ENCODE results near the gene FBXO9. TPM values are rescaled to one million over a fixed set of nuclear protein-coding genes. Genes with fewer than 3 reads are reported as not detected.

The FBXO9 gene
- total RNA-seq, 1 experiment from 2014 or later = 71.0 TPM

GRCh38 chr6:53038596-53038995 is 26.6 kb upstream of the FBXO9 start (continued):
- TF ChIP-seq ZNF274 (IDR thresholded peaks at IDR 0.05; ENCODE audit: low read depth, low read length) = no peak
- no peak for TF ChIP-seq POLR2A (IDR thresholded peaks at IDR 0.05; ENCODE audit: borderline replicate concordance, extremely low read depth, insufficient read depth, insufficient read length)
- TF ChIP-seq EZH2 (IDR thresholded peaks at IDR 0.05) = no peak
- no peak for TF ChIP-seq SP1 (IDR thresholded peaks at IDR 0.05; ENCODE audit: low read depth)
- TF ChIP-seq TCF7L2 (IDR thresholded peaks at IDR 0.05; ENCODE audit: borderline replicate concordance, extremely low read depth, insufficient read depth, insufficient read length) = no peak
- TF ChIP-seq ZFX (IDR thresholded peaks at IDR 0.05) = no peak
- no peak for TF ChIP-seq FOSL1 (IDR thresholded peaks at IDR 0.05; ENCODE audit: low read depth)
- TF ChIP-seq MAX (IDR thresholded peaks at IDR 0.05) = no peak

- Histone ChIP-seq H3K27me3 (ENCODE audit: insufficient read depth, low read length) (no peaks in the 10 kb centered on the region), H3K4me3 (replicated peaks in 1 of 2; ENCODE audit: low read depth in 1 of 2, low read length in 2 of 2) (no peak overlapping the region), H3K79me2 (ENCODE audit: insufficient read depth, low read length) (no peaks in the 10 kb centered on the region), H2AFZ (ENCODE audit: low read depth, low read length, poor library complexity, severe bottlenecking) (no peak overlapping the region), H3K9me3 (ENCODE audit: control insufficient read depth in 1 of 2, insufficient read depth in 1 of 2, low read depth in 1 of 2, low read length in 2 of 2) (no peaks in the 10 kb centered on the region), H3K4me1 (ENCODE audit: control insufficient read depth in 1 of 2, insufficient read depth in 2 of 2, low read length in 2 of 2) (peaks cover 30 to 41% of the 10 kb centered on the region in 2 experiments), H3K4me2 (ENCODE audit: low read length) (peak overlapping the region; percentile 75), H3K9me2 (ENCODE audit: insufficient read depth) (no peaks in the 10 kb centered on the region), H3K9ac (ENCODE audit: low read length) (no peak overlapping the region), H3K36me3 (ENCODE audit: control insufficient read depth in 1 of 2, insufficient read depth in 2 of 2, low read length in 2 of 2) (peaks cover 2 to 8% of the 10 kb centered on the region in 2 experiments; a peak in 1 of 4 replicates), H4K20me1 (ENCODE audit: insufficient read depth) (no peaks in the 10 kb centered on the region), H3K27ac (ENCODE audit: low read depth, low read length) (peak overlapping the region; percentile 17; the same call in 1 of the 2 replicates)
- ChIA-PET POLR2A (no interaction called here), RAD21 (ENCODE audit: low non-redundant PET in 1 of 2, low total read pairs in 2 of 2, uncharacterized antibody in 2 of 2, unreplicated experiment in 2 of 2) (no interaction called here), CTCF (interaction anchor here (2.3 kb wide), 1 partner anchor 45 kb away, joined by 10 read pairs; no protein-coding TSS in a partner anchor)
- ATAC-seq (no peak), DNase-seq (ENCODE audit: low read depth, low spot score) (no peak)
- no TSS peak for BruUV-seq (replicated peaks)
- TF ChIP-seq RAD21 (IDR thresholded peaks at IDR 0.05; ENCODE audit: low read depth) (no peak), POLR2A (IDR thresholded peaks at IDR 0.05; ENCODE audit: borderline replicate concordance, extremely low read depth, insufficient read depth, insufficient read length) (no peak), ZFX (IDR thresholded peaks at IDR 0.05) (no peak), SIN3A (IDR thresholded peaks at IDR 0.05; ENCODE audit: low read depth) (no peak), FOSL1 (IDR thresholded peaks at IDR 0.05; ENCODE audit: low read depth) (no peak), ZNF274 (IDR thresholded peaks at IDR 0.05; ENCODE audit: low read depth, low read length) (no peak)
- TF ChIP-seq, protein P1, sequence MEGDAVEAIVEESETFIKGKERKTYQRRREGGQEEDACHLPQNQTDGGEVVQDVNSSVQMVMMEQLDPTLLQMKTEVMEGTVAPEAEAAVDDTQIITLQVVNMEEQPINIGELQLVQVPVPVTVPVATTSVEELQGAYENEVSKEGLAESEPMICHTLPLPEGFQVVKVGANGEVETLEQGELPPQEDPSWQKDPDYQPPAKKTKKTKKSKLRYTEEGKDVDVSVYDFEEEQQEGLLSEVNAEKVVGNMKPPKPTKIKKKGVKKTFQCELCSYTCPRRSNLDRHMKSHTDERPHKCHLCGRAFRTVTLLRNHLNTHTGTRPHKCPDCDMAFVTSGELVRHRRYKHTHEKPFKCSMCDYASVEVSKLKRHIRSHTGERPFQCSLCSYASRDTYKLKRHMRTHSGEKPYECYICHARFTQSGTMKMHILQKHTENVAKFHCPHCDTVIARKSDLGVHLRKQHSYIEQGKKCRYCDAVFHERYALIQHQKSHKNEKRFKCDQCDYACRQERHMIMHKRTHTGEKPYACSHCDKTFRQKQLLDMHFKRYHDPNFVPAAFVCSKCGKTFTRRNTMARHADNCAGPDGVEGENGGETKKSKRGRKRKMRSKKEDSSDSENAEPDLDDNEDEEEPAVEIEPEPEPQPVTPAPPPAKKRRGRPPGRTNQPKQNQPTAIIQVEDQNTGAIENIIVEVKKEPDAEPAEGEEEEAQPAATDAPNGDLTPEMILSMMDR (IDR thresholded peaks at IDR 0.05 in 2 of 3, conservative IDR thresholded peaks at IDR 0.05 in 1 of 3; ENCODE audit: borderline replicate concordance in 1 of 3, insufficient read depth in 1 of 3, low read depth in 2 of 3, low read length in 2 of 3) = no peak
- intact Hi-C loops (cut with micrococcal nuclease) = no loop called here
Measured at GRCh38 chr6:53041356-53041755, 23.8 kb upstream of the FBXO9 start.

All from HCT116 (cell line).